ENCODE data around the gene CFAP157. TPM values are rescaled to one million over a fixed set of nuclear protein-coding genes. Genes with fewer than 3 reads are reported as not detected.

The CFAP157 gene
- total and polyA plus RNA-seq, 2 donors (not counting 3 experiments of a cell fraction or from before 2014, with no cell fraction given) = 0.03 TPM; not detected in 1

DNA sequence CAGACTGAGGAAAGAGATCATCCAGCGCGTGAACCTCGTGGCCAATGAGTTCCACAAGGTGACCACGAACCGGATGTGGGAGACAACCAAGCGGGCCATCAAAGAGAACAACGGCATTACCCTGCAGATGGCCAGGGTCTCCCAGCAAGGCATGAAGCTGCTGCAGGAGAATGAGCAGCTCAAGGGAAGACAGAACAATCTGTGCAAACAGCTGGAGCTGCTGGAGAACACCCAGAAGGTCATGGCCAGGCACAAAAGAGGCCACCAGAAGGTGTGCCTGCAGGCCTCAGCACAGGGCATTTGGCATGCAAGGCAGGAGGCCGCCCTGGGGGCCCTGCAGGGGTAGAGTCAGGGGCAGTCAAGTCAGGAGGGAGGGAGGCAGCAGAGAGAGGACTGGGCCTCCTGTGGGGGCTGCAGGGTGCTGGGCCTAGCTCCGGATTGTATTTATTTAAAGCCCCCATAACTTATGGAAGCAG lies 4.5 kb downstream of the CFAP157 start:
- peaks cover 5% of the 10 kb centered on the region for H3K4me1 ChIP-seq (ENCODE audit: control insufficient read depth, extremely low read depth, insufficient read depth, low read length)
- H3K9ac ChIP-seq (replicated peaks; ENCODE audit: extremely low read depth, insufficient read depth, low read length) = no peak overlapping the region
- no TSS peak for BruUV-seq (replicated peaks)
- H3K27ac ChIP-seq (ENCODE audit: insufficient read depth, low read depth, low read length) = no peak overlapping the region
- intact Hi-C loops (cut with micrococcal nuclease) = no loop called here
- DNase-seq (ENCODE audit: low read depth, low spot score) = no peak
- ChIA-PET CTCF (interaction anchor here (3.3 kb wide), 1 partner anchor 23 kb away, joined by 9 read pairs; the partner anchor contains the start of gene TOR2A), POLR2A (interaction anchor here (0.5 kb wide), 1 partner anchor 184 kb away, joined by 4 read pairs; no protein-coding TSS in a partner anchor)
- H2AFZ ChIP-seq (ENCODE audit: low read depth, low read length) = no peak overlapping the region
- FAIRE-seq = no peak
- no peak overlapping the region for H3K4me3 ChIP-seq (replicated peaks in 1 of 3; ENCODE audit: insufficient read depth in 1 of 3, low read depth in 1 of 3, low read length in 3 of 3)
- H3K9me3 ChIP-seq (replicated peaks; ENCODE audit: control insufficient read depth, insufficient read depth, low read length) = no peaks in the 10 kb centered on the region
- H3K4me2 ChIP-seq (ENCODE audit: insufficient read depth, low read length) = no peak overlapping the region
- dilution Hi-C loops (cut with MboI; ENCODE audit: extremely low pct_ligation_motif_present, low sequenced_read_pairs) = no loop called here
- H3K79me2 ChIP-seq (ENCODE audit: control insufficient read depth, insufficient read depth, low read length) = peaks cover 5% of the 10 kb centered on the region
- H3K9me1 ChIP-seq (replicated peaks; ENCODE audit: control insufficient read depth, extremely low read depth, insufficient read depth, low read length) = no peaks in the 10 kb centered on the region
- no peaks in the 10 kb centered on the region for H3K36me3 ChIP-seq (ENCODE audit: control insufficient read depth in 2 of 2, extremely low read depth in 1 of 2, insufficient read depth in 2 of 2, low read length in 2 of 2)
- H3K27me3 ChIP-seq (ENCODE audit: control insufficient read depth in 2 of 2, insufficient read depth in 2 of 2, low read length in 2 of 2) = no peaks in the 10 kb centered on the region
- TF ChIP-seq, protein P1, sequence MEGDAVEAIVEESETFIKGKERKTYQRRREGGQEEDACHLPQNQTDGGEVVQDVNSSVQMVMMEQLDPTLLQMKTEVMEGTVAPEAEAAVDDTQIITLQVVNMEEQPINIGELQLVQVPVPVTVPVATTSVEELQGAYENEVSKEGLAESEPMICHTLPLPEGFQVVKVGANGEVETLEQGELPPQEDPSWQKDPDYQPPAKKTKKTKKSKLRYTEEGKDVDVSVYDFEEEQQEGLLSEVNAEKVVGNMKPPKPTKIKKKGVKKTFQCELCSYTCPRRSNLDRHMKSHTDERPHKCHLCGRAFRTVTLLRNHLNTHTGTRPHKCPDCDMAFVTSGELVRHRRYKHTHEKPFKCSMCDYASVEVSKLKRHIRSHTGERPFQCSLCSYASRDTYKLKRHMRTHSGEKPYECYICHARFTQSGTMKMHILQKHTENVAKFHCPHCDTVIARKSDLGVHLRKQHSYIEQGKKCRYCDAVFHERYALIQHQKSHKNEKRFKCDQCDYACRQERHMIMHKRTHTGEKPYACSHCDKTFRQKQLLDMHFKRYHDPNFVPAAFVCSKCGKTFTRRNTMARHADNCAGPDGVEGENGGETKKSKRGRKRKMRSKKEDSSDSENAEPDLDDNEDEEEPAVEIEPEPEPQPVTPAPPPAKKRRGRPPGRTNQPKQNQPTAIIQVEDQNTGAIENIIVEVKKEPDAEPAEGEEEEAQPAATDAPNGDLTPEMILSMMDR (IDR thresholded peaks at IDR 0.05; ENCODE audit: extremely low read depth in 1 of 2, insufficient read depth in 1 of 2, low read depth in 1 of 2, low read length in 2 of 2) = no peak
- no peak for TF ChIP-seq MYC (IDR thresholded peaks at IDR 0.05; ENCODE audit: low read depth, low read length)
- TF ChIP-seq EZH2 (IDR thresholded peaks at IDR 0.05; ENCODE audit: borderline replicate concordance, low read depth, low read length, severe bottlenecking) = no peak
- TF ChIP-seq POLR2AphosphoS5 (IDR thresholded peaks at IDR 0.05; ENCODE audit: insufficient read depth, low read depth, low read length) = no peak
- TF ChIP-seq JUN (IDR thresholded peaks at IDR 0.05; ENCODE audit: borderline replicate concordance, insufficient read depth, insufficient read length, low read depth) = no peak
- TF ChIP-seq FOS (IDR thresholded peaks at IDR 0.05; ENCODE audit: borderline replicate concordance, insufficient read depth, low read length) = no peak
- TF ChIP-seq, protein P2, sequence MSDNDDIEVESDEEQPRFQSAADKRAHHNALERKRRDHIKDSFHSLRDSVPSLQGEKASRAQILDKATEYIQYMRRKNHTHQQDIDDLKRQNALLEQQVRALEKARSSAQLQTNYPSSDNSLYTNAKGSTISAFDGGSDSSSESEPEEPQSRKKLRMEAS (IDR thresholded peaks at IDR 0.05; ENCODE audit: insufficient read depth, insufficient read length) = no peak
- TF ChIP-seq GATA2 (IDR thresholded peaks at IDR 0.05; ENCODE audit: insufficient read depth, insufficient read length, low read depth, low read length) = no peak
- no peak for TF ChIP-seq POLR2A (IDR thresholded peaks at IDR 0.05; ENCODE audit: low read depth, low read length)
- H4K20me1 ChIP-seq (replicated peaks; ENCODE audit: control insufficient read depth, extremely low read depth, insufficient read depth, low read length) = no peaks in the 10 kb centered on the region

Data from endothelial cell of umbilical vein (primary cell).